ENCODE measurements around the gene NR1I2. TPM values are rescaled to one million over a fixed set of nuclear protein-coding genes. Genes with fewer than 3 reads are reported as not detected.

Gene NR1I2
- total RNA-seq, 4 donors from 2014 or later: not detected

DNA sequence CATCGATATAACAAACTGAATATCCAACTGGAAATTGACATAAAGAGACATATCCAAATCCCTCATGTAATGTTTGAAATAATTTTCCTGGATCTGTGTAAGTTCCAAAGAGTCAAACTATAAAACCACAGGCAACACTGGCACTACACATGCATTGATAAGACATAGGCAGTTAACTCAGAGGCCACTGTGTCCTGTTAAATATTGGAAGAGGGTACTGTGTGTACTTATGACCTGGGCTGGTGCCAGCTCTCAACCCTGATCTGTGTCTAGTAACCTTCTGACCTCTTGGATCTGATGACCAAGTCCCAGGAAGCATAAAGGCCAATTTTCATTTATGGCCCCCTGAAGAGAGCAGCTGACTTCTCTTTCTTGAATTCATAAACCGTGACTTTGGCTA lies 4.5 kb downstream of the NR1I2 start:
- intact Hi-C loops (cut with DNase I): no loop called here

DNA sequence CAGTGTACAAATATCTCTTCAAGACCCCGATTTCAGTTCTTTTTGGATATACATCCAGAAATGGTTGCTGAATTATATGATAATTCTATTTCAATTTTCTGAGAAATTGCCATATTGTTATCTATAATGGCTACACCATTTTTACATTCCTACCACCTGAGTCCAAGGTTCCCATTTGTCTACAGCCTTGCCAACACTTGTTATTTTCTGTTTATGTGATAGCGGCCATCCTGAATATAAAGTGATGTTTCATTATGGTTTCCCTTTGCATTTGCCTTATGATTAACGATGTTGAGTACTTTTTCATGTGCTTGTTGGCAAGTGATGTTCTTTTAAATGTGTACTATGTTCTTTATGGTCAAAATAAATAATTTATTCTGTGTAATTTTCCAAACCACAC lies 8.5 kb downstream of the NR1I2 start:
- Histone ChIP-seq H3K36me3 (no peaks in the 10 kb centered on the region), H3K4me3 (no peak overlapping the region), H3K4me1 (no peaks in the 10 kb centered on the region), H3K27me3 (no peaks in the 10 kb centered on the region), H3K27ac (no peak overlapping the region), H3K9me3 (no peaks in the 10 kb centered on the region)
- TF ChIP-seq POLR2A (IDR thresholded peaks at IDR 0.05): no peak
- TF ChIP-seq, protein P1, sequence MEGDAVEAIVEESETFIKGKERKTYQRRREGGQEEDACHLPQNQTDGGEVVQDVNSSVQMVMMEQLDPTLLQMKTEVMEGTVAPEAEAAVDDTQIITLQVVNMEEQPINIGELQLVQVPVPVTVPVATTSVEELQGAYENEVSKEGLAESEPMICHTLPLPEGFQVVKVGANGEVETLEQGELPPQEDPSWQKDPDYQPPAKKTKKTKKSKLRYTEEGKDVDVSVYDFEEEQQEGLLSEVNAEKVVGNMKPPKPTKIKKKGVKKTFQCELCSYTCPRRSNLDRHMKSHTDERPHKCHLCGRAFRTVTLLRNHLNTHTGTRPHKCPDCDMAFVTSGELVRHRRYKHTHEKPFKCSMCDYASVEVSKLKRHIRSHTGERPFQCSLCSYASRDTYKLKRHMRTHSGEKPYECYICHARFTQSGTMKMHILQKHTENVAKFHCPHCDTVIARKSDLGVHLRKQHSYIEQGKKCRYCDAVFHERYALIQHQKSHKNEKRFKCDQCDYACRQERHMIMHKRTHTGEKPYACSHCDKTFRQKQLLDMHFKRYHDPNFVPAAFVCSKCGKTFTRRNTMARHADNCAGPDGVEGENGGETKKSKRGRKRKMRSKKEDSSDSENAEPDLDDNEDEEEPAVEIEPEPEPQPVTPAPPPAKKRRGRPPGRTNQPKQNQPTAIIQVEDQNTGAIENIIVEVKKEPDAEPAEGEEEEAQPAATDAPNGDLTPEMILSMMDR (IDR thresholded peaks at IDR 0.05): no peak
- intact Hi-C loops (cut with DNase I): no loop called here
- 76 to 84% methylated on average over 3 of the region's 3 CpGs for WGBS, 2 donors
- DNase-seq: no peak

More for the DNA sequence above, 4.5 kb downstream of the NR1I2 start:
- Histone ChIP-seq H3K9me3 (no peaks in the 10 kb centered on the region), H3K27ac (no peak overlapping the region), H3K4me3 (no peak overlapping the region), H3K36me3 (no peaks in the 10 kb centered on the region), H3K4me1 (no peaks in the 10 kb centered on the region), H3K27me3 (no peaks in the 10 kb centered on the region)
- 93 to 94% methylated on average over 2 of the region's 2 CpGs for WGBS, 2 donors
- TF ChIP-seq, protein P1 (IDR thresholded peaks at IDR 0.05): no peak
- DNase-seq: no peak

DNA sequence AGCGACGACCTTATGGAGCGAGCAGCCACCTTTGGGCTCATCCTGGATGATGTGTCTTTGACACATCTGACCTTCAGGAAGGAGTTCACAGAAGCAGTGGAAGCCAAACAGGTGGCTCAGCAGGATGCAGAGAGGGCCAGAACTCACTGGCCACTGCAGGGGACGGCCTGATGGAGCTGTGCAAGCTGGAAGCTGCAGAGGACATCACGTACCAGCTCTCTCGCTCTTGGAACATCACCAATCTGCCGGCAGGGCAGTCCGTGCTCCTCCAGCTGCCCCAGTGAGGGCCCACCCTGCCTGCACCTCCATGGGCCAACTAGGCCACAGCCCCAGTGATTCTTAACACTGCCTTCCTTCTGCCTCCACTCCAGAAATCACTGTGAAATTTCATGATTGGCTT lies 10.4 kb downstream of the NR1I2 start:
- no peaks in the 10 kb centered on the region for H3K9me3 ChIP-seq
- WGBS, 2 donors: 81 to 86% methylated on average over 4 to 5 of the region's 8 CpGs
- no peak for DNase-seq
- H3K4me1 ChIP-seq: no peaks in the 10 kb centered on the region
- peaks cover 0 to 9% (median 0%) of the 10 kb centered on the region in 4 donors for H3K27me3 ChIP-seq
- intact Hi-C loops (cut with DNase I): no loop called here
- no peak for TF ChIP-seq POLR2A (IDR thresholded peaks at IDR 0.05)
- TF ChIP-seq, protein P1 (IDR thresholded peaks at IDR 0.05): no peak
- H3K27ac ChIP-seq: no peak overlapping the region
- no peaks in the 10 kb centered on the region for H3K36me3 ChIP-seq
- H3K4me3 ChIP-seq: no peak overlapping the region

DNA sequence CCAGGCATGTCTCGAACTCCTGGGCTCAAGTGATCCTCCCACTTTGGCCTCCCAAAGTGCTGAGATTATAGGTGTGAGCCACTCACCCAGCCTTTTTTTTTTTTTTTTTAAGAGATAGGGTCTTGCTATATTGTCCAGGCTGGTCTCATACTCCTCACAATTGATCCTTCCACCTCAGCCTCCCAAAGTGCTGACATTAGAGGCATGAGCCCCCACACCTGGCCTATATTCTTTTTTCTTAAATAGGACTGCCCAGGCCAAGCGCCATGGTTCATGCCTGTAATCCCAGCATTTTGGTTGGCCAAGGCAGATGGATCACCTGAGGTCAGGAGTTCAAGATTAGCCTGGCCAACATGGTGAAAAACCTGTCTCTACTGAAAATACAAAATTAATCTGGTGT lies 12.5 kb downstream of the NR1I2 start:
- DNase-seq: no peak
- TF ChIP-seq POLR2A (IDR thresholded peaks at IDR 0.05): no peak
- TF ChIP-seq, protein P1 (IDR thresholded peaks at IDR 0.05): no peak
- H3K36me3 ChIP-seq: no peaks in the 10 kb centered on the region
- WGBS, 2 donors: 71 to 94% methylated on average over 1 to 2 of the region's 2 CpGs
- H3K9me3 ChIP-seq: no peaks in the 10 kb centered on the region
- no peak overlapping the region for H3K27ac ChIP-seq
- H3K4me3 ChIP-seq: no peak overlapping the region
- intact Hi-C loops (cut with DNase I): no loop called here
- H3K4me1 ChIP-seq: no peaks in the 10 kb centered on the region
- peaks cover 0 to 17% (median 0%) of the 10 kb centered on the region in 4 donors for H3K27me3 ChIP-seq

DNA sequence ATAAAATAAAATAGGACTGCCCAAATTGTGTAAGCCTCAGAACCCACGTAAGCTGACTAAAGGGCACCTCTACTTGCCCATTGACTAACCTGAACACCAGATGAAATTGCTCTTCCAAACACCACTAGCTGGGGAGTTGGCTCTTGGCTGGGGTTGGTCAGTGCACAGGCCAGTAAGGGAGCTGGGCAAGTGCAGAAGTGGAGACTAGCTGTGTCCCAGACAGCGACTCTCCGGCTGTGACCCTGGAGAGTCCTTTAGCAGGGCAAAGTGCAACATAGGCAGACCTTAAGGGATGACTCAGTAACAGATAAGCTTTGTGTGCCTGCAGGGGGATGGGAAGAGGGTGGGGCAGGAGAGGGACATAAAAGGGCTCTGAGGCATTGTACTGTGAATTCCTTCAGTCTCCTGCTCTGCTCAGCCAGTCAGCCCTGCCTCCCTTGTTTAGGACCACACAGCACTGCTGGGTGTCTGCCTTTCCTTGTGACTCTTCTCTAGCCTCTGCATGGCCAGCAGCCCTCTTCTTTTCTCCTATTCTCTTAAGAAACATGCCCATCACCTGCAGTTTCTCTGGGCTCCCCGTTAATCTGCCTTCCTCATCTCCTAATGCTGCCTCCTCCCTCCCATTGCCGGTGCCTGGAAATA lies 13.2 kb downstream of the NR1I2 start:
- Histone ChIP-seq H3K36me3 (no peaks in the 10 kb centered on the region), H3K27me3 (peaks cover 0 to 19% (median 0%) of the 10 kb centered on the region in 4 donors), H3K4me1 (no peaks in the 10 kb centered on the region), H3K4me3 (no peak overlapping the region), H3K27ac (no peak overlapping the region), H3K9me3 (no peaks in the 10 kb centered on the region)
- DNase-seq: no peak
- 53 to 56% methylated on average over 4 to 5 of the region's 5 CpGs for WGBS, 2 donors
- TF ChIP-seq, protein P1 (IDR thresholded peaks at IDR 0.05): no peak
- TF ChIP-seq POLR2A (IDR thresholded peaks at IDR 0.05): no peak
- intact Hi-C loops (cut with DNase I): no loop called here
